PC-3 (cell line): ENCODE results near the gene CHD5.

ENCODE experiments used
- CTCF ChIP-seq: fragments of 300-600 bp; sonication (generic); conservative IDR thresholded peaks from 2 replicates; pipeline ENCODE4 v1.5.1; 2017; ENCODE audit warnings: antibody characterized with exemption, low read depth, mild to moderate bottlenecking, low read length
- EZH2 ChIP-seq: fragments of 300-600 bp; sonication (generic); IDR thresholded peaks from one replicate; pipeline ENCODE4 v1.6.1; 2017; ENCODE audit warnings: antibody characterized with exemption, mild to moderate bottlenecking, low read length; ENCODE audit not compliant: unreplicated experiment
- EZH2phosphoT487 ChIP-seq: fragments of 300-600 bp; sonication (generic); IDR thresholded peaks from 2 replicates; pipeline ENCODE4 v1.6.1; 2018; ENCODE audit warnings: mild to moderate bottlenecking, antibody characterized with exemption, low read length, borderline replicate concordance

GRCh38 chr1:6071219-6071618 lies 108.9 kb downstream of the CHD5 start:
- TF ChIP-seq CTCF (no peak), EZH2 (no peak), EZH2phosphoT487 (no peak)
